ENCODE measurements around the gene MDP1. TPM values are rescaled to one million over a fixed set of nuclear protein-coding genes. Genes with fewer than 3 reads are reported as not detected.

The MDP1 gene
- total RNA-seq, 1 donor from 2014 or later: 23.2 TPM

- Mint-ChIP-seq H3K27ac (ENCODE audit: unreplicated experiment) (no peak overlapping the region), H3K36me3 (ENCODE audit: low read depth) (peaks cover 8% of the 10 kb centered on the region), H3K9me3 (ENCODE audit: low read depth) (no peaks in the 10 kb centered on the region), H3K4me3 (ENCODE audit: unreplicated experiment) (no peak overlapping the region), H3K4me1 (ENCODE audit: low read depth) (peaks cover 39% of the 10 kb centered on the region), H3K27me3 (ENCODE audit: low read depth) (no peaks in the 10 kb centered on the region)
- no peak for TF ChIP-seq CTCF (IDR thresholded peaks at IDR 0.05)
- peak; percentile 78 for DNase-seq (ENCODE audit: low spot score)
Observed at GRCh38 chr14:24254630-24255392, 38.9 kb upstream of the MDP1 start.

- TF ChIP-seq CTCF (IDR thresholded peaks at IDR 0.05): no peak
- Mint-ChIP-seq H3K9me3 (ENCODE audit: low read depth) (no peaks in the 10 kb centered on the region), H3K4me1 (ENCODE audit: low read depth) (peaks cover 32% of the 10 kb centered on the region), H3K36me3 (ENCODE audit: low read depth) (peaks cover 8% of the 10 kb centered on the region), H3K27ac (ENCODE audit: unreplicated experiment) (no peak overlapping the region), H3K27me3 (ENCODE audit: low read depth) (no peaks in the 10 kb centered on the region), H3K4me3 (ENCODE audit: unreplicated experiment) (no peak overlapping the region)
- peak; percentile 42 for DNase-seq (ENCODE audit: low spot score)
Observed at GRCh38 chr14:24253936-24254335, 38.1 kb upstream of the MDP1 start.

- Mint-ChIP-seq H3K4me1 (ENCODE audit: low read depth) (peaks cover 24% of the 10 kb centered on the region), H3K27ac (ENCODE audit: unreplicated experiment) (no peak overlapping the region), H3K9me3 (ENCODE audit: low read depth) (no peaks in the 10 kb centered on the region), H3K36me3 (ENCODE audit: low read depth) (peaks cover 8% of the 10 kb centered on the region), H3K27me3 (ENCODE audit: low read depth) (no peaks in the 10 kb centered on the region), H3K4me3 (ENCODE audit: unreplicated experiment) (no peak overlapping the region)
- TF ChIP-seq CTCF (IDR thresholded peaks at IDR 0.05): peak; percentile 3
- DNase-seq (ENCODE audit: low spot score): peak; percentile 72
Observed at GRCh38 chr14:24252289-24253124, 36.6 kb upstream of the MDP1 start.

GRCh38 chr14:24251880-24252288 lies 36.0 kb upstream of the MDP1 start:
- DNase-seq (ENCODE audit: low spot score): peak; percentile 15
- Mint-ChIP-seq H3K9me3 (ENCODE audit: low read depth) (no peaks in the 10 kb centered on the region), H3K27me3 (ENCODE audit: low read depth) (no peaks in the 10 kb centered on the region), H3K27ac (ENCODE audit: unreplicated experiment) (peak overlapping the region; percentile 65), H3K4me1 (ENCODE audit: low read depth) (peaks cover 18% of the 10 kb centered on the region), H3K4me3 (ENCODE audit: unreplicated experiment) (no peak overlapping the region), H3K36me3 (ENCODE audit: low read depth) (peaks cover 8% of the 10 kb centered on the region)
- TF ChIP-seq CTCF (IDR thresholded peaks at IDR 0.05): peak; percentile 34

- H3K4me3 Mint-ChIP-seq (ENCODE audit: unreplicated experiment): no peak overlapping the region
- peaks cover 8% of the 10 kb centered on the region for H3K36me3 Mint-ChIP-seq (ENCODE audit: low read depth)
- TF ChIP-seq CTCF (IDR thresholded peaks at IDR 0.05): no peak
- no peaks in the 10 kb centered on the region for H3K27me3 Mint-ChIP-seq (ENCODE audit: low read depth)
- H3K9me3 Mint-ChIP-seq (ENCODE audit: low read depth): no peaks in the 10 kb centered on the region
- no peak for DNase-seq (ENCODE audit: low spot score)
- no peak overlapping the region for H3K27ac Mint-ChIP-seq (ENCODE audit: unreplicated experiment)
- peaks cover 12% of the 10 kb centered on the region for H3K4me1 Mint-ChIP-seq (ENCODE audit: low read depth)
Observed at GRCh38 chr14:24250354-24250753, 34.5 kb upstream of the MDP1 start.

Data from chondrocyte (in vitro differentiated cells).